Activated naive CD4-positive, alpha-beta T cell (primary cell): ENCODE results near the gene KRT80.
A peak's percentile ranks its signal among the peaks of the same experiment; 100 is the strongest.

Experiments used
- DNase-seq, 4 experiments: peaks; one replicate each; lab custom pipeline; 2025; lab: John Stamatoyannopoulos, UW

The KRT80 gene

DNA sequence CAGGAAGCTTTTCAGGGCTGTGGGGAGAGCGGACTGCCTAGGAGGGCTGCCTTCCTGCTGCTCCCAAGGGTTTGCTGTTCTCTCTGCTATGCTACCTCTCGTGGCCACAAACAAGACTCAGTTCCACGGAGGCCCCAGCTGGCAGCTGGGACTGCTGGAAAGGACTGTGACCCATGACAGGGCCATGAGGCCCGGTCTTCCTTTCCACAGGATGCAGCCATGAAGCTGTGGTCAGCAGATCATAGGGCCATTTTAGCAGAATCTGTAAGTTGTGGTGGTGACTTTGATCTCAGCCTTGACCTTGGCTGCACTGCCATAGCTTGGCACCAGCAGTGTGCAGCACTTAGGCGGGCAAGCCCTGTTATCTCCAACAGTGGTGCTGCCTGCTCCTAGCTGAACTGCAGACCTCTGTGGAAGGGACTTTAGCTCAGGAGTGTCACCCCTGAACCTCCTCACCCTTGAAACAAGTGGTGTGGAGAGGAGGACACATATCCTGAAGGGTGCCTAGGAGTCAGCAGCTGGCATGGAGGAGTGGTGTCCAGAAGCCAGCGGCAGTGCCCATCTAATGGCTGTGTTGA, 12.3 kb downstream of the KRT80 start:
- no peak for DNase-seq

DNA sequence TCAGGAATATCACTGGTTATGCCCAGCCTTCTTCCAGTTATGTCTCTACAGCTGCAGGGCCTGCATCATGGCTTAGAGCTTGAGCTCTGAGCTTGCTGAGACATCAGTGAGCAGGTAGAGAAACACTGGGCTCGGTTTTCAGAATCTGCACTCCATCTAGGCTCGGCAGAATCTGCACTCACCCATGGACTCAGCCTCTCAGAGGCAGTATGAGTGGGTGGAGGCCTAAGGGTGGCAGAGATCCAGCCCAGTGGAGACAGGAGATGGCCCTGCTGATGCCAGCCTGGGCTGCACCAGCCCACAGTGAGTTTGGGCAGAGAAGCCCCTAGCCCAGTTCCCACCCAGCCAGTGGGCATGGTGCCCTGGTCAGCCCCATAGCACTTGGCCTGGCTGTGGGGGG, 12.8 kb downstream of the KRT80 start:
- no peak for DNase-seq

DNA sequence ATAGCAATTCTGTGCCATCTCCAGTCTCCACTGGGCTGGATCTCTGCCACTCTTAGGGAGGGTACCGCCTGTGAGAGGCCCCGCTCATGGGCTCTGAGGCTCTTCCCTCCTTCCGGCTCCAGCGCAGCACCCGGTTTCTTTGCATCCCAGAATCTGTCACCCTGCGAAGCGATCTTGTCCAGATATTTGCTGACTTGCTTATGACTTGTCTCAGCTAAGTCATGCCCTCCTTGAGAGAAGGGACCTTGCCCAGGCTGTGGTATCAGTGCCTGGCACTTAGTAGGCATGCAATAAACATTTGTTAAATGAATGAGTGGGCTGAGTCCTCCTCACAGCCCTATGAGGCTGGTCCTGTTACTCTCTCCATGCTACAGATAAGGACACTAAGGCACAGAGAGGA, 13.4 kb downstream of the KRT80 start:
- no peak for DNase-seq

DNA sequence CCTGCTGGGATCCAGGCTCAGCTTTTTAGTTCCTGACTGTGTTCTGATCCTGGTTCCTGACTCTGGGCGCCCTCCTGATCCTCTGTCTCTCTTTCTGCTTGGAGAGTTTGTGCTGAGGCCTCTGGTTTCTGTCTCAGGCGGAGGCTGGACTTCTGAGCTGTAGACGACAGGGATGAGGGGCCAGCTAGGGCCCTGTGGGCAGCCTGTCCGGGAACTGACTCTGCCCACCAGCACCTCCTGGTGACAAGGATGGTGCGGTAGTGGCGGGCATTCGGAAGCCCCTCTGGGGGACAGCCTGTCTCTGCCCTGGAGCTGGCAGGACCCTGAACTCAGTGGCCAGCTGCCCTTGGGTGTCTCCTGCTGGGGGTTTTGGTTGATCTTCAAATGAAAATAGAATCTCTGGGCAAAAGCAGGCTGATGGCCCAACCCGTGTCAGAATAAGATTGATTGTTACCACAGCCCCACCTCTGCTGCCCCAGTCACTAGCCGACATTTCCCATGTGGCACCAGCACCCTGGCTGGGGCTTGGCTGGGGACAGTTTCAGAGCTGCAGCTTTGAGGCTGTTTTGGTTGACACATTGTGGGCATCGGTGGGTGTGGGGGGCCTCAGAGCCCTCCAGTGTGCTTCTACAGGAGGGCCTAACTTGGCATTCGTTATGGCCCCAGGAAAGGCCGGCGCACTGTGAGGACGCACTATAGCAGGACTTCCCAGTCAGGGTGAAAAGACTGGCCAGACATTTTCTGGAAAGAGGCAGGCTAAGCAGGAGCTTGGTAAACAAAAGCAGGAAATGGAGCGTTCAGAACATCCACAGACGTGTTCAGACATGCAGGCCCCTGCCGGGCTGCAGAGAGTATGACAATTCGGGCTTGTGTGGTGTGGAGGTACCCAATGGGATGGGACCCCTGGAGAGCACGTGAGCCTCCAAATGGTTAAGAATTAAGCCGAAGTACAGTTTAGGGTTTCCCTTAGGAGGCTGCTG, 16.2 kb downstream of the KRT80 start:
- no peak for DNase-seq

DNA sequence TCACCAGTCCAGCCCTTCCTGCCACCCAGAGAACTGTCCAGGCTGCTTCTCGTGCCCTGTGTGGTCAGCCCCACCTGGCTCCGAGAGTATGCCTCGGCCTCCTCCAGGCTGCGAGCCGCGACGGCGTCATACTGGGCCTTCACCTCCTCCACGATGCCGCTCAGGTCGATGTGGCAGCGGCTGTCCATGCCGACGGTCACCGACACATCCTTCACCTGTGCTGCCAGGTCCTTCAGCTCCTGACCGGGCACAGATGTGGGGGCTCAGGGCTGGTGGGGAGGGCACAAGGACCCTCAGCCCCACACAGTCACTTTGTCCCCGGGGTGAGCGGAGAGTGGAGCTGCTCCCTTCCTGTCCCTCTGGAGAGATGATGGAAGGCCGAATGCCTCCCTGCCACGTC, 18.3 kb downstream of the KRT80 start:
- no peak for DNase-seq

DNA sequence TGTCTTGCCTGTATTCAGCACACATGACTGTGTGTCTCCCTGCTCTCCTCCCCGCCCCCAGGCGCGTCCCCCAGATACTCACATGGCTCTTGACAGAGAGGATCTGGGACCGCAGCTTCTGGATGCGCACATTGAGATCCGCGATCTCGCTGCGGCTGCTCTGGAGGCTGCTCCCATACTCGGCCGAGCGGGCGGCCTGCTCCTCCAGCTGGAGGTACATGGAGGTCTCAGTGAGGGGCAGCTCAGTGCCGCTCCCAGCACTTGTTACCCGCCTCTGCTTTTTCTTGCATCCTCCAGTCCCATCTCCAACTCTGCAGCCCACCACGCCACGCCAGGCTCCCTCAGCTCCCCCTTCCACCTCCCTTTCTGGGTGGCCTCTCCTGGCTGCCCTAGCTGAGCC, 18.9 kb downstream of the KRT80 start:
- no peak for DNase-seq

DNA sequence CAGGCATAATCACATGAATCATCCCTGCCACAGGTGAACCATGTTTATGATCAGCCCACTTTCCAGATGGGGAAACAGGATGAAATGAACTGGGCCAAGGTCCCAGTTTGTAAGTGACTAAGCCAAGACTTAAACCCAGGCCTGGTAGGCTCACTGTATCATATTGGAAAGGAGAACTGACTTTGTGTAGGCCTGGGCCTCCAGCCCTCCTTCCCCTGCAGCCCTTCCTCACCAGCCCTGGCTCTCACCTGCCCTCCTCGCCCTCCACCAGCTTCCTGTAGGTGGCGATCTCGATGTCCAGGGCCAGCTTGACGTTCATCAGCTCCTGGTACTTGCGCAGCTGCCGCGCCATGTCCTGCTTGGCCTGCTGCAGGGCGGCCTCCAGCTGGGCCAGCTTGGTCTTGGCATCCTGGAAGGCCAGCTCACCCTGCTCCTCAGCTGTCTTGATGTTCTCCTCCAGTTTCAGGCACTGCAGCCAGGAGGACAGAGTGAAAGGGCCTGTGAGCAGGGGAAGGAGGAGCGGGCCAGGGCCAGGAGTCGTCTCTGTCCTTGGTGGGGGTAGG, 19.8 kb downstream of the KRT80 start:
- no peak for DNase-seq

DNA sequence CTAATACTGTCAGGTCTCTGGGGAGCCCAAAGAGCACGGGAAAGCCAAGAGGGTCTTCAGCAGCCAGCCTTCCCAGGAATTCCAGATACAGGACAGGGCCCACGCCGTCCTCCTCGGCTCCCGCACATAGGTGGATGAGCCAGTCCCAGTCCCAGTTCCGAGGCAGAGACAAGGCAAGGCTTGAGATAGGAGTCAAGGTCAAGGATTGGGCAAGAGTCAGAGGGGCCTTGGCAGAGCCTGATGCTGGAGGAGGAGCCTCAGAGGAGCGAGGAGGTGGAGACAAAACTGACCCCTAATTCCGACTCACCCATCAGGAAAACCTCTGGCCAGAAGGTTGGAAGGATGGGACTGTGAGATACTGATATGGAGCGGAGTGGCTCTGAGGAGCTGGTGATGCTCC, 21.0 kb downstream of the KRT80 start:
- no peak for DNase-seq

DNA sequence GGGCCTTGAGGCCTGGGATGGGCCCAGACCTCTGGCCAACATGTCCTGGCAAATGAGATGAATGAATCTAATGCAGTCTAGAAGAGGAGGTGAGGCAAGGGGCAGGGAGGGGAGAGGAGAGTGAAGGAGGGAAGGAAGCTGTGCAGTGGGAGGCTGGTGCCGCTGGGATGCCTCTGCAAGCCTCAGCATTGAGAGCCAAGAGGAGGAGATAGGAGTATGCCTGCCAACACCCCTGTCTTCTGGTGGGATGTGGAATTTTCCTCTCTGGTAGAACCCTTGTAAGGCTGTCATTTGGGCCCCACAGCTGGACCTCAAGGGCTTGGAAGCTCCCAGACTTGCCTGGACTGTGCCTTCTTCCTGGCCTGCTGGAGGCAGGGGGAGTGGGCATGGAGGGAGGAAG, 21.9 kb downstream of the KRT80 start:
- DNase-seq, result no peak

DNA sequence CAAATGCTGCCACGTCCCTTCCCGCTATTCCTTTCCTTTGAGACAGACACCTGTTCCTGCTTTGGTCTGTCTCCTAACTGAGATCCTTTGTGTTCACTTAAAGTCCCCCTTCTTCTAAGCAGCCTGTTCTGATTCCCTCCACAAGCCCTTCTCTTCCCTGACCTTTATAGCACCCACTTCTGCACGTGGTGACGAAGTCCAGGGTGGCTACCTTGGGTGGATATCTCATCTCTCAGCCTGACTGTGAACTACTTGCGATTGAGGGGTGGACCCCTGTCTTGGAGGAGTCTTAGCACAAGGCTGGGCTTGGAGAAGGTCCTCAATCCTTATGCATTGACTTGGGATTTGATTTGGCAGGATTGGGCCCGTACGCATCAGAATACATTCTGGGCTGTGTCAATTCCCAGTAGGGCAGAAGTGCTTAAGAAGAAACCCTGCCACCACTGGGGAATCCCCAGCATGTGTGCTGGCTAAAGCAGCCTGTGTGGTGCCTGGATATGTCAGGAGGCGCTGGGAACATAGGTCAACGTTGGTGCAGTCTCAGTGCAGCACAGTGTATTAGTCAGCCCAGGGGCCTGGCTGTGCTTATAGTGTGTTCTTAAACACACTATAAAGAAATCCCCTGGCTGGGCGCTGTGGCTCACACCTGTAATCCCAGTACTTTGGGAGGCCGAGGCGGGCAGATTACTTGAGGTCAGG, 23.6 kb downstream of the KRT80 start:
- no peak for DNase-seq

DNA sequence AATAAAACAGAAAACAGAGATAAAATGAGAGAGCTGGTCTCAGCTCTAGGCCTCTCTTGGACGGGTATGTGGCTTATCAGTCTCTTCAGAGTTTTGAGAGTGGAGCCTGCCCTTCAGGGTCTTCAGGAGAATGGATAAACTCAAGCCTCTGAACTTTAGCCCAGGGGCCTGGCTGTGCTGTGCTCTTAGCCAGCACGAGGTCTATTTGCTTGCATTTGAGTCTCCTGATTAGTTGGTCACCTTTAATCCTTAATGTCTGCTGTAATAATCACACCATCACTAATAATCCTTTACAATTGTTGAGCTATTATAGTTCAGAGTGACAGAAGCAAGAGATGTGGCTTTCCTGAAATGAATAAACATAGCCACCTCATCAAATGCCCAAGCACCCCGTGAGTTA, 24.3 kb downstream of the KRT80 start:
- DNase-seq, result no peak

DNA sequence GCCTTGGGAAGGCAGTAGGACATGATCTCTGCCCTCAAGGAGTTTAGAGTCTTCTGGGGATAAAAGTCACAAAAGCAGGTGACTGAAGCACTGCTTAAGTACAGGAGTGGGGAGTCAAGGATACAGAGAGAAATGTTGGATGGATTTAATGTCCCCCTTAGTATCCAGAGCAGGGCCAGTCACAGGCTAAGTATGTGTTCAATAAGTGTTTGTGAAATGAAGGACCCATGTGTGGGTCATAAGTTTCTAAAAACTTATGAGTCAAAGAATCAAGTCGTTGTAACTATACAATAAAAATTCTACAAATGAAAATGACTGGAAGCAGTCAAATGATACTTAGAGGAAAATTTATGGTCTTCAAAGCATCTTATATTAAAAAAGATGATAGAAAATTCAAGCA, 25.1 kb downstream of the KRT80 start:
- DNase-seq, result no peak

DNA sequence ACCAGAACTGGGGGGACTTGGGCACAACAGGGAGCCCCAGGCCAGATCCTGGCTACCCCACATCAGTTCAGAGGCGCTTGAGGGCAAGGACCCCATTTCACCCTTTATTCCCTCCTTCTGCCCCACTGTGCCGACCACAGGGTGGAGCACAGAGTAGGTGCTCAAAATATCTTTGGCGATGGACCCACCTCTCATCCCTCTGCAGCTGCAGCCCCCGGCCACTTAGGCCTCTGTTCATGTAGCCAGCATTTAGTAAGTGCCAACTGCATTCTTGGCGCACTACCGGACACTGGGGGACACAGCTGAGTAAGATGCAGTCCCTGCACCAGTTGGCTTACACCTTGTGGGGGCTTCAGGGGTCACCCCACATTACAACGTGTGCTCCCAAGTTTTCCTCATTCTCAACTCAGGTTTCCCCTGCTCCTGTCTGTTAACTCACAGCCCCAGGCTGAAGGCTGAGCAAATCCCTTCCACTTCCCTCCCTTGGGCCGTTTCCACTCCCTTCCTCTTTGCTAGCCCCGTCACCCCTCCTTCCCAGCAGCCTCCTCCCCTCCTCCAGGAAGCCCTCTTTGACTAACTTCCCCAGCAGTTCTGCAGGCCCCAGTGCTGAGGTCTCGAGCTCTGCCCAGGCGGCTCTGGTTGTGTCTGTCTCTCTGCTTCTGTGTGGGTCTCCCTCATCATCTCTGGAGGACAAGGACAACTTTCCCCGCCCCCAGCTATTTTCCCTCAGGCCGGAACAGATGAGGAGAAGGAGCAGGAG, 26.5 kb downstream of the KRT80 start:
- no peak for DNase-seq

DNA sequence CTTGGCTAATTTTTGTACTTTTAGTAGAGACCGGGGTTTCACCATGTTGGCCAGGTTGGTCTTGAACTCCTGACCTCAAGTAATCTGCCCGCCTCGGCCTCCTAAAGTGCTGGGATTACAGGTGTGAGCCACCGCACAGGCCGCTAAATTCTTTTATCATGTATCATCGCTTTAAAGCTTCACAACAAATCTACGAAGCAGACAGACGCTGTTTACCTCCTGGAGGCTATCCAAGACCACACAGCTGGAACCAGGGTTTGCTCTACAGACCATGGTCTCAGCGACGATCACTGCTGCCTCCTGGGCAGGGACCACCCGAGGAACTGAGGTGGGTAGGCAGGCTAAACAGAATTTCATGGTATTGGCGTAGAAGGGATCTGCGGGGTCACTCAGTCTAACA, 27.2 kb downstream of the KRT80 start:
- no peak for DNase-seq

DNA sequence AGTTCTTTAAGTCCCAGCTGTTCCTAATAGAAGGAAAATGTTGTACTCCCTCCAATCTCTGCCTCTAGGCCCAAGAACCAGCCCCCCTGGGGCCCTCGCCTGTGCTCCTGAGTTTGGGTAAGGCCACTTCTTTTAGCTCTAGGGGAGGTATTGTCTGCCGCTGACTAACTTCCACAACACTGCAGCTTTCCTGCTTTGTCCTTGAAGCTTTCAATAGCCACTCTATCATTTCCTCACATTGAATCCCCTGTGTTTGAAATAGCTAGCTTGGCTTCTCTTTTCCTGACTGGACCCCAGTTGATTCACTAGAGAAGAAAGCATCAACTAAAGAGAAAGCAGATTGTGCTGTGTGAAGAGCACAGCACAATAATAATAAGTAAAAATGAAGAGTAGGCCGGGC, 28.8 kb downstream of the KRT80 start:
- DNase-seq, result no peak

DNA sequence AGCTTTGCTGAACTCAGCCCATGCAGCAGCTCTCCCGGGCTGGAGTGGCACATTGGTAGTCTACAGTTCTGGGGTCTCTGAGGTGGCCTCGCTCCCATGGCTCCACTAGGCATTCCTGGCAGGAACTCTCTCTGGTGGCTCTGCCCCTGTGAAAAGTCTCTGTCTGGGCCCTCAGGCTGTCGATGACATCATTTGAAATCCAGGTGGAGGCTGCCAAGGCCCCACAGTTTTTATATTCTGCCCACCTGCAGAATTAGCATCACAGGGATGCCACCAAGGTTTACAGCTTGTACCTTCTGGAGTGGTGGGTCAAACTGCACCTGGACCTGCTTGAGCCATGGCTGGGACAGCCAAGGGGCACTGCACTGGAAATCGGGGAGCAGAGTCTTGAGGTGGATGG, 31.6 kb downstream of the KRT80 start:
- DNase-seq, result no peak

DNA sequence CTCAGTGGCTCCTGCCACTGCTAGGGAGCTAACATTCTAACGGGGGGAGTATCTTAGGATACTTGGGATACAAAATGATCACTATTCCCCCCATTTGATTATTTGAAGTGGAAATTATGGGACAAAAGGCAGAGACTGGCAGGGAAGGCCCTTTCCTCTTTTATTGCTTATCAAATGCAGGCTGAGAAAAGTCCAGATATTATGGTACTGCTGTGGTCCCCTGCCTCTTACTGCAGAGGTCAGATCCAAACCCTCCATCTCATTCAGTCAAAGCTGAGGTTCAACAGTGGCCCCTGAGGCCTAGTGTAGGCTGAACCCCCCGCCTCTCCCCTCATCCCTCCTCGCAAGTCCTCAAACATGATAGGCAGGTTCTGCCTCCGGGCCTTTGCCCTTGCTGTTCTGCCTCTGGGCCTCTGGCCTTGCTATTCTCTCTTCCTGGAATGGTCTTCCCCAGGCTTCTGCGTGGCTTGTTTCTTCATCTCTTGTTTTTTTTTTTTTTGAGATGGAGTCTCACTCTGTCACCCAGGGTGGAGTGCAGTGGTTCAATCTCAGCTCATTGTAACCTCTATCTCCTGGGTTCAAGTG, 34.2 kb downstream of the KRT80 start:
- no peak for DNase-seq

DNA sequence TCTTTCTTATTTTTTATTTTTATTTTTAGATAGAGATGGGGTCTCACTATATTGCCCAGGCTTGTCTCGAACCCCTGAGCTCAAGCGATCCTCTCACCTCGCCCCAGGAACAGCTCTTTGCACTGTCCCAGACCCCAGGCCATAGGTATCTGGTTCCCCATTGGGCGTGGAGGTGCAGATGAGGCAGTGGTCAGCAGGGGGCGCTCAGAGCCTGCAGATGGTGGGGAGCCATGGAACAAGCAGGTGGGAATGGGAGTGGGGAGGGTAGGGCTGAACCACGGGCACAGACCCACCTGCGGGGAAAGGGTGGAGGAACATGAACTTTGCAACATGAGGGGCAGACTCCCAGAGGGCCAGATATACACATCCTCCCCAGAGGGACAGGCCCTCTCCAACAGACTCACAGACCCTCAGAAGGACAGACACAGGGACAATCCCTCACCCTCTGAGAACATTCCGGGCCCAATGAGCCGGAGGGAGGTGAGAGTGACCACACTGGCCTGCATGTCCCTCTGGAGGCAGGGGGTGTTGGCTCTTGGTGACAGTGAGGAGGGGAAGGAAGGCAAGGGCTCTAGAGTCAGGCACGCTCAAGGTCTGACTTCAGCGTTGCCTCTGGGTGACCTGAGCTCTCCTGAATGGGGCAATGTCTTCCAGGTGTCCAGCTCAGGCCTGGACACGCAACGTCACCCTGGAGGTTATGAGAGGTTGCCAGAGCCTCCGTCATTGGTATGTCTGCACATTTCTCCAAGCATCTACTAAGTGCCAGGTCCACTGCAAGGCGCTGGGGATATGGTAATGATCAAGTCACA, 34.9 kb downstream of the KRT80 start:
- DNase-seq, result peak; percentile 46 to 64 (median 52)

DNA sequence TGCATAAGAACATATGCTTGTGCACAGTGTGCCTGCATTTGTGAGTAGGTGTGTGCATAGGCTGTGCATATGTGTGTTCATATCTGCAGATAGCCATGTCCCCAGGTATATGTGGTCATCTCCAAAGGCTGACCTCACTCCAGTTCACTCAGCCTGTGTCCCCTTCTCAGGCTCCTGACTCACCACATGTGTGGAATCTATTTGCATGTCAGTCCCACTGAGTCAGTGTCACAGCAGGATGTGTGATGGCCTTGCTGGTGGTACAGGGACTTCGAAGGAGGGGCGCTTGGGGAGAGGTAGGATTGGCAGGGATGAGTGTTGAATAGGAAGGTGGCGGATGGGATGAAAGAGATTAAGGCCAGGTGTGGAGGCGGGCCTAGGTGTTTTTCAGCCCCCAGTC, 35.5 kb downstream of the KRT80 start:
- DNase-seq, result no peak

DNA sequence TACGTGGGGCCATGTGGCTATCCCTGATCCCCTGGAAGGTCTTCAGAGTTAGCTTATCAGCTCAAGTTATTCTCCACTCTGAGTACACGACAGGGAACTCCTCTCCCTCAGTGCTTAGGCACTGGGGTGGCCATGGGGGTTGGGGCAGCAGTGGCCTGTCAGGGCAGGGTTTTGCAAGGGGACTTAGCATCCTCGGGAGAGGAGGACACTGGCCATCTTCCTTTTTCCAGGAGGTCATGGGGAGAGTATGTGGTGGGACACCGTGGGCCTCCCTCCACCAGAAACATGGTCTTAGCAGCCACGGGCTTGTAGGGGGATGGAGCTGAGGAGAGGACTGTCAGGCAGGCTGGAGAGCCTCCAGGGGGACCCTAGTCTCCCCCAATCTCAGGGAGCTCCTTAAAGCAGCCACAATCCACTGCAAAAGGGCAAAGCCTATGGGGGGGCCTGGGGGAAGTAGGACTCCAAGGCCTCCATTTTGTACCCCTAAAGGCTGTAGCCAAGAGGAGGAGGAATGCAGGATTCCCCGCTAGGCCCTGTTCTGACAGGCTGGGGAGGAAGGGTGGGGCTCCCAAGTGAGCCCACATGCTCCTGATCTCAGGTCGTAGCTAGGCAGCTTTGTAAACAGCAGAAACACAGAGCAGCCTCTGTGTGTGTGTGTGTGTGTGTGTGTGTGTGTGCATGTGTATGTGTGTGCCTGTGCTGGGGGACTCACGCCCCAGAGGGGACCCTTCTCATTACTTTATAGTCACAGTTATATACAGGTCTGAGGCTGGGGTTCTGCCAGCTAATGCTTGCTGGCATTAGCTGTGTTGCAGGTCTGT, 36.6 kb downstream of the KRT80 start:
- peak in 1 of 4 experiments; percentile 36 for DNase-seq
